B cell (primary cell): Measurements from ENCODE around the gene SYNE1. TPM values are rescaled to one million over a fixed set of nuclear protein-coding genes. Genes with fewer than 3 reads are reported as not detected.

ENCODE experiments used
- ATAC-seq: fragments of 200-7000 bp; cut with Tn5 transposase; one replicate; pipeline ENCODE4 v1.10.0; 2021; ENCODE audit warnings: low read depth, mild to moderate bottlenecking, moderate number of reproducible peaks, moderate library complexity
- CTCF ChIA-PET: fragments of 350-600 bp; sonication (Branson Sonifier 250); formaldehyde crosslinking; loops from one replicate; lab custom pipeline; 2021; ENCODE audit warnings: antibody characterized with exemption, inconsistent platforms; lab: Charles Lee
- POLR2A ChIA-PET: fragments of 350-600 bp; sonication (Branson Sonifier 250); formaldehyde crosslinking; loops from one replicate; lab custom pipeline; 2021; ENCODE audit warnings: antibody characterized with exemption; lab: Charles Lee
- DNase-seq: peaks from one replicate; pipeline ENCODE4 v3.0.0; 2013
- H2AFZ ChIP-seq: 2 replicates; pipeline ENCODE4 v1.6.1; 2012; ENCODE audit warnings: mild to moderate bottlenecking, low read depth, low read length; ENCODE audit not compliant: insufficient read depth, poor library complexity, severe bottlenecking
- H3K27ac ChIP-seq, 2 donors: 1 replicate in 1 of 2; 2 replicates in 1 of 2; pipeline ENCODE4 v1.5.1; 2012 to 2013; ENCODE audit warnings: low read length in 2 of 2, mild to moderate bottlenecking in 2 of 2, moderate library complexity in 1 of 2
- H3K27me3 ChIP-seq, 4 experiments: fragments of 200-600 bp in 1 of 4; sonication (generic) in 1 of 4; replicated peaks in 1 of 4; 1 replicate in 2 of 4; 2 replicates in 2 of 4; pipeline versions ENCODE4 v1.6.1 to v1.7.0; 2013 to 2016; ENCODE audit warnings: low read length in 3 of 4, mild to moderate bottlenecking in 2 of 4, mixed read lengths in 1 of 4, moderate library complexity in 1 of 4; ENCODE audit not compliant: insufficient read depth in 4 of 4, control insufficient read depth in 3 of 4; ENCODE audit errors: control extremely low read depth in 1 of 4
- H3K36me3 ChIP-seq, 2 experiments: replicated peaks in 1 of 2; 1 replicate in 1 of 2; 2 replicates in 1 of 2; pipeline versions ENCODE4 v1.6.1 to v1.7.1; 2013; ENCODE audit warnings: low read length in 1 of 2; ENCODE audit not compliant: insufficient read depth in 2 of 2, control insufficient read depth in 1 of 2; ENCODE audit errors: control extremely low read depth in 1 of 2, extremely low read depth in 1 of 2
- H3K4me1 ChIP-seq, 2 donors: fragments of 200-600 bp in 1 of 2; sonication (generic) in 1 of 2; 1 replicate in 1 of 2; 2 replicates in 1 of 2; pipeline versions ENCODE4 v1.5.1 to v1.6.1; 2013 to 2017; ENCODE audit warnings: low read length in 2 of 2; ENCODE audit not compliant: control insufficient read depth in 2 of 2, insufficient read depth in 2 of 2
- H3K4me2 ChIP-seq: replicated peaks from 2 replicates; pipeline ENCODE3; 2012; ENCODE audit warnings: mild to moderate bottlenecking, low read depth, low read length; ENCODE audit not compliant: poor library complexity, severe bottlenecking
- H3K4me3 ChIP-seq, 5 experiments: fragments of 200-600 bp in 1 of 5; sonication (generic) in 1 of 5; 1 replicate in 3 of 5; 2 replicates in 2 of 5; pipeline versions ENCODE4 v1.5.1 to v1.7.0; 2011 to 2016; ENCODE audit warnings: low read length in 4 of 5, mild to moderate bottlenecking in 4 of 5, low read depth in 2 of 5, control low read depth in 1 of 5, moderate library complexity in 1 of 5; ENCODE audit not compliant: insufficient read depth in 1 of 5; ENCODE audit errors: control extremely low read depth in 1 of 5, extremely low read depth in 1 of 5
- H3K79me2 ChIP-seq: fragments of 200-600 bp; sonication (generic); one replicate; pipeline ENCODE4 v1.6.0; 2016; ENCODE audit warnings: low read length; ENCODE audit not compliant: control insufficient read depth, insufficient read depth
- H3K9ac ChIP-seq: fragments of 200-600 bp; sonication (generic); 2 replicates; pipeline ENCODE4 v1.6.1; 2017; ENCODE audit warnings: mild to moderate bottlenecking, low read length, moderate library complexity
- H3K9me3 ChIP-seq, 3 donors: one replicate each; pipeline versions ENCODE4 v1.6.1 to v1.7.1; 2013; ENCODE audit warnings: low read length in 2 of 3; ENCODE audit not compliant: control insufficient read depth in 2 of 3, insufficient read depth in 1 of 3; ENCODE audit errors: control extremely low read depth in 1 of 3
- H4K20me1 ChIP-seq: 2 replicates; pipeline ENCODE4 v1.6.0; 2012; ENCODE audit warnings: mild to moderate bottlenecking, low read length; ENCODE audit not compliant: insufficient read depth, control insufficient read depth, poor library complexity, severe bottlenecking
- H3K27ac Mint-ChIP-seq: one replicate; pipeline ENCODE4 v1.8.0; 2021; ENCODE audit warnings: mixed read lengths
- H3K27me3 Mint-ChIP-seq: one replicate; pipeline ENCODE4 v1.8.0; 2021; ENCODE audit warnings: mixed read lengths
- H3K4me1 Mint-ChIP-seq: one replicate; pipeline ENCODE4 v1.8.0; 2021; ENCODE audit warnings: mixed read lengths
- H3K4me3 Mint-ChIP-seq: one replicate; pipeline ENCODE4 v1.8.0; 2021; ENCODE audit warnings: mixed read lengths
- H3K9me3 Mint-ChIP-seq: one replicate; pipeline ENCODE4 v1.8.0; 2022; ENCODE audit warnings: mixed read lengths; ENCODE audit not compliant: insufficient read depth
- CTCF ChIP-seq: fragments of 200-600 bp; IDR thresholded peaks from one replicate; pipeline ENCODE4 v1.8.0; 2022; ENCODE audit warnings: antibody characterized with exemption, mild to moderate bottlenecking
- EZH2 ChIP-seq: IDR thresholded peaks from 2 replicates; pipeline ENCODE4 v1.6.1; 2012; ENCODE audit warnings: borderline replicate concordance, low read depth, mild to moderate bottlenecking, moderate library complexity, low read length; ENCODE audit not compliant: insufficient read depth, poor library complexity, severe bottlenecking
- WGBS: methylation state at CpG from one replicate; pipeline ENCODE4 v1.1.5; 2013; ENCODE audit warnings: missing lambda C conversion rate; ENCODE audit not compliant: insufficient coverage; 5-methylcytosine and 5-hydroxymethylcytosine counted together
- intact Hi-C: fragments of 100-400 bp; cut with micrococcal nuclease; formaldehyde crosslinking; loops from one replicate; pipeline ENCODE4 v1.10.0; 2022
- polyA plus RNA-seq: library from polyadenylated mRNA; depleted of rRNA; stranded (reverse); fragments of >200 nt; gene quantifications from 2 replicates; pipeline ENCODE4 v1.2.3, GENCODE V29; 2012
- total RNA-seq, 2 donors: library from RNA; stranded (reverse); fragments of 120-200 nt in 1 of 2; gene quantifications; 1 replicate in 1 of 2; 2 replicates in 1 of 2; pipeline versions ENCODE4 v1.2.3 to v1.2.4, GENCODE V29; 2013 to 2022

SYNE1 gene
- total and polyA plus RNA-seq, 2 donors (not counting 1 experiment from before 2014, with no cell fraction given): 49.2 to 108 TPM

GRCh38 chr6:152195896-152196295 is 441.3 kb downstream of the SYNE1 start:
- ChIA-PET POLR2A (no interaction called here), CTCF (no interaction called here)
- no peak overlapping the region for H3K27ac Mint-ChIP-seq
- H3K27me3 Mint-ChIP-seq: no peaks in the 10 kb centered on the region
- peaks cover 0 to 13% (median 0%) of the 10 kb centered on the region in 3 donors for H3K9me3 ChIP-seq
- H3K4me3 Mint-ChIP-seq: no peak overlapping the region
- H4K20me1 ChIP-seq: no peaks in the 10 kb centered on the region
- intact Hi-C loops: no loop called here
- H3K27me3 ChIP-seq: no peaks in the 10 kb centered on the region
- H3K36me3 ChIP-seq: peaks cover 7 to 27% of the 10 kb centered on the region in 2 experiments
- no peak overlapping the region for H3K9ac ChIP-seq
- TF ChIP-seq CTCF: no peak
- no peak for TF ChIP-seq EZH2
- H3K4me3 ChIP-seq: no peak overlapping the region
- H3K79me2 ChIP-seq: no peaks in the 10 kb centered on the region
- no peak overlapping the region for H3K4me2 ChIP-seq
- WGBS: 80% methylated on average over 5 of the region's 5 CpGs
- no peaks in the 10 kb centered on the region for H3K9me3 Mint-ChIP-seq
- H3K4me1 Mint-ChIP-seq: peaks cover 1% of the 10 kb centered on the region
- no peak for DNase-seq
- no peaks in the 10 kb centered on the region for H3K4me1 ChIP-seq
- no peak overlapping the region for H3K27ac ChIP-seq
- no peak for ATAC-seq
- no peak overlapping the region for H2AFZ ChIP-seq

- ATAC-seq (no peak), DNase-seq (no peak)
- Mint-ChIP-seq H3K27me3 (no peaks in the 10 kb centered on the region), H3K4me1 (peaks cover 26% of the 10 kb centered on the region), H3K27ac (no peak overlapping the region), H3K4me3 (no peak overlapping the region), H3K9me3 (no peaks in the 10 kb centered on the region)
- Histone ChIP-seq H3K36me3 (peaks cover 0 to 3% of the 10 kb centered on the region in 2 experiments), H3K4me2 (no peak overlapping the region), H3K79me2 (no peaks in the 10 kb centered on the region), H3K27ac (no peak overlapping the region), H3K9me3 (peaks cover 0 to 8% (median 0%) of the 10 kb centered on the region in 3 donors), H2AFZ (no peak overlapping the region), H3K4me1 (peaks cover 5 to 15% of the 10 kb centered on the region in 2 donors), H3K9ac (no peak overlapping the region), H3K4me3 (no peak overlapping the region), H3K27me3 (no peaks in the 10 kb centered on the region), H4K20me1 (no peaks in the 10 kb centered on the region)
- ChIA-PET CTCF (no interaction called here), POLR2A (no interaction called here)
- WGBS: 100% methylated on average over 1 of the region's 2 CpGs
- TF ChIP-seq CTCF (no peak), EZH2 (no peak)
- intact Hi-C loops: loop anchor here (5.0 to 10.0 kb wide), 2 partner anchors 115 to 422 kb away; no protein-coding TSS in a partner anchor
These were observed 447.4 kb downstream of the SYNE1 start for GRCh38 chr6:152189736-152190135.
